Measurements from ENCODE around the gene ZSWIM7. TPM values are rescaled to one million over a fixed set of nuclear protein-coding genes. Genes with fewer than 3 reads are reported as not detected.
A peak's percentile ranks its signal among the peaks of the same experiment; 100 is the strongest.

Gene ZSWIM7
- total and polyA plus RNA-seq, 2 experiments from 2014 or later = 16.3 to 50.4 TPM

GRCh38 chr17:15944759-15945526, 54.6 kb downstream of the ZSWIM7 start, which contains the start of gene ADORA2B:
Gene ADORA2B (plus strand): TSS chr17:15945130. CDS start chr17:15945249, 119 bp downstream.
- no peak within 1 kb of the TSS for H3K27ac Mint-ChIP-seq
- peaks cover 36% of the 10 kb centered on the region for H3K27me3 Mint-ChIP-seq (ENCODE audit: insufficient read depth, low read depth, poor library complexity)

More at GRCh38 chr17:15944759-15945526, 54.6 kb downstream of the ZSWIM7 start, which contains the start of gene ADORA2B:
- no peaks in the 10 kb centered on the region for H4K20me1 ChIP-seq (replicated peaks; ENCODE audit: insufficient read depth)
- peaks cover 6% of the 10 kb centered on the region; the same call in 1 of the 2 replicates for H3K4me1 ChIP-seq (ENCODE audit: insufficient read depth)
- H3K4me2 ChIP-seq = peak within 1 kb of the TSS; percentile 88
- H2AFZ ChIP-seq = peak within 1 kb of the TSS; percentile 94
- no peak for TF ChIP-seq ZNF114 (CRISPR knock-in tag; IDR thresholded peaks at IDR 0.05)
- TF ChIP-seq POLR2AphosphoS5 (IDR thresholded peaks at IDR 0.05; ENCODE audit: low read depth) = peak; percentile 43
- TF ChIP-seq ETS1 (IDR thresholded peaks at IDR 0.05) = no peak
- peak in 1 of 2 experiments; percentile 75; a peak in 3 of 4 replicates for TF ChIP-seq CTCF (conservative IDR thresholded peaks at IDR 0.05; ENCODE audit: low read depth in 2 of 2)
- TF ChIP-seq ZNF331 (CRISPR knock-in tag; IDR thresholded peaks at IDR 0.05; ENCODE audit: low read depth) = no peak
- peak; percentile 51 for TF ChIP-seq EZH2 (IDR thresholded peaks at IDR 0.05; ENCODE audit: low read depth, unreplicated experiment)
- TF ChIP-seq CREB1 (CRISPR knock-in tag; IDR thresholded peaks at IDR 0.05; ENCODE audit: low read depth) = peak; percentile 40; the same call in 1 of the 2 replicates
- H3K4me3 ChIP-seq = peak within 1 kb of the TSS; percentile 75
- peaks cover 11% of the 10 kb centered on the region for H3K4me1 Mint-ChIP-seq
- peak within 1 kb of the TSS; percentile 74 for H3K4me3 Mint-ChIP-seq
- DNase-seq (ENCODE audit: low spot score) (peak; percentile 83), ATAC-seq (peak; percentile 78)
- H3K27ac ChIP-seq (ENCODE audit: low read depth) = no peak within 1 kb of the TSS
- no peaks in the 10 kb centered on the region for H3K79me2 ChIP-seq (replicated peaks; ENCODE audit: insufficient read depth)
- peaks cover 46% of the 10 kb centered on the region for H3K27me3 ChIP-seq (ENCODE audit: insufficient read depth)
- H3K36me3 Mint-ChIP-seq (ENCODE audit: low read depth) = peaks cover 3% of the 10 kb centered on the region; the same call in 1 of the 3 replicates
- peaks cover 2% of the 10 kb centered on the region; the same call in 1 of the 2 replicates for H3F3A ChIP-seq (replicated peaks; ENCODE audit: low read depth)
- no peaks in the 10 kb centered on the region for H3K9me2 ChIP-seq (ENCODE audit: insufficient read depth)
- H3K36me3 ChIP-seq (ENCODE audit: insufficient read depth) = no peaks in the 10 kb centered on the region
- peaks cover 3% of the 10 kb centered on the region; the same call in 1 of the 3 replicates for H3K9me3 Mint-ChIP-seq
